Measurements from ENCODE around the gene MARCKS.

DNA sequence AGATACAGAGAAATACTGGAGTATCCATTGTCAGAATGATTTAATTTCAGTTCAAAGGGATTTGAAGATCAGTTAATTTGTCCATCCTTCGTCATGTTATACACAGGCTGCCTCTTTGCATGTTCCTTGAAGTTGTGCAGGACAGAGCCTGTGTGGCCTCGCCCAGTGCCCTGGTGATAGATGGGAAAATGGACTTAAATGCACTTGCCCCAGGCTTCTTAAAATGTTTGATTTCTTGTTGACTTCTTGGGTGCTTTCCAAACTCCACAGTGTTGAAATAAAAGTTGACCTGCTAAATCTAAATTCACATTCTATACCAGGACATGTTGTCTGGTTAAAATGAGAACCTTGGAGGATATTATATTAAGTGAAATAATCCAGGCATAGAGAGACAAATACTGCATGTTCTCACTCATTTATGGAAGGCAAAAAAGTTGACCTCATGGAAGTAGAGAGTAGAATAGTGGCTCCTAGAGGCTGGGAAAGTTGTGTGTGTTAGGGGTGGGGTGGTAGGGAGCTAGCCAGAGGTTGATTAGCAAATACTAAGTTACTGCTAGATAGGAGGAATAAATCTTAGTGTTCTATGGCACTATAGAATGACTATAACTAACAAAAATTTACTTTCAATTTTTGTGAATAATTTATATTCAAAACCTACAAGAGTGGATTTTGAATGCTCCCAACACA, 25.3 kb downstream of the MARCKS start:
- TF ChIP-seq, protein P1, sequence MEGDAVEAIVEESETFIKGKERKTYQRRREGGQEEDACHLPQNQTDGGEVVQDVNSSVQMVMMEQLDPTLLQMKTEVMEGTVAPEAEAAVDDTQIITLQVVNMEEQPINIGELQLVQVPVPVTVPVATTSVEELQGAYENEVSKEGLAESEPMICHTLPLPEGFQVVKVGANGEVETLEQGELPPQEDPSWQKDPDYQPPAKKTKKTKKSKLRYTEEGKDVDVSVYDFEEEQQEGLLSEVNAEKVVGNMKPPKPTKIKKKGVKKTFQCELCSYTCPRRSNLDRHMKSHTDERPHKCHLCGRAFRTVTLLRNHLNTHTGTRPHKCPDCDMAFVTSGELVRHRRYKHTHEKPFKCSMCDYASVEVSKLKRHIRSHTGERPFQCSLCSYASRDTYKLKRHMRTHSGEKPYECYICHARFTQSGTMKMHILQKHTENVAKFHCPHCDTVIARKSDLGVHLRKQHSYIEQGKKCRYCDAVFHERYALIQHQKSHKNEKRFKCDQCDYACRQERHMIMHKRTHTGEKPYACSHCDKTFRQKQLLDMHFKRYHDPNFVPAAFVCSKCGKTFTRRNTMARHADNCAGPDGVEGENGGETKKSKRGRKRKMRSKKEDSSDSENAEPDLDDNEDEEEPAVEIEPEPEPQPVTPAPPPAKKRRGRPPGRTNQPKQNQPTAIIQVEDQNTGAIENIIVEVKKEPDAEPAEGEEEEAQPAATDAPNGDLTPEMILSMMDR (IDR thresholded peaks at IDR 0.05): no peak; the same call in 1 of the 2 replicates
- TF ChIP-seq POLR2AphosphoS5 (IDR thresholded peaks at IDR 0.05; ENCODE audit: low read depth, low read length) (no peak), SIN3A (IDR thresholded peaks at IDR 0.05; ENCODE audit: borderline replicate concordance, insufficient read depth, low read depth, low read length) (no peak), TCF7L2 (IDR thresholded peaks at IDR 0.05; ENCODE audit: low read depth, low read length) (no peak)
- TF ChIP-seq, protein P2, sequence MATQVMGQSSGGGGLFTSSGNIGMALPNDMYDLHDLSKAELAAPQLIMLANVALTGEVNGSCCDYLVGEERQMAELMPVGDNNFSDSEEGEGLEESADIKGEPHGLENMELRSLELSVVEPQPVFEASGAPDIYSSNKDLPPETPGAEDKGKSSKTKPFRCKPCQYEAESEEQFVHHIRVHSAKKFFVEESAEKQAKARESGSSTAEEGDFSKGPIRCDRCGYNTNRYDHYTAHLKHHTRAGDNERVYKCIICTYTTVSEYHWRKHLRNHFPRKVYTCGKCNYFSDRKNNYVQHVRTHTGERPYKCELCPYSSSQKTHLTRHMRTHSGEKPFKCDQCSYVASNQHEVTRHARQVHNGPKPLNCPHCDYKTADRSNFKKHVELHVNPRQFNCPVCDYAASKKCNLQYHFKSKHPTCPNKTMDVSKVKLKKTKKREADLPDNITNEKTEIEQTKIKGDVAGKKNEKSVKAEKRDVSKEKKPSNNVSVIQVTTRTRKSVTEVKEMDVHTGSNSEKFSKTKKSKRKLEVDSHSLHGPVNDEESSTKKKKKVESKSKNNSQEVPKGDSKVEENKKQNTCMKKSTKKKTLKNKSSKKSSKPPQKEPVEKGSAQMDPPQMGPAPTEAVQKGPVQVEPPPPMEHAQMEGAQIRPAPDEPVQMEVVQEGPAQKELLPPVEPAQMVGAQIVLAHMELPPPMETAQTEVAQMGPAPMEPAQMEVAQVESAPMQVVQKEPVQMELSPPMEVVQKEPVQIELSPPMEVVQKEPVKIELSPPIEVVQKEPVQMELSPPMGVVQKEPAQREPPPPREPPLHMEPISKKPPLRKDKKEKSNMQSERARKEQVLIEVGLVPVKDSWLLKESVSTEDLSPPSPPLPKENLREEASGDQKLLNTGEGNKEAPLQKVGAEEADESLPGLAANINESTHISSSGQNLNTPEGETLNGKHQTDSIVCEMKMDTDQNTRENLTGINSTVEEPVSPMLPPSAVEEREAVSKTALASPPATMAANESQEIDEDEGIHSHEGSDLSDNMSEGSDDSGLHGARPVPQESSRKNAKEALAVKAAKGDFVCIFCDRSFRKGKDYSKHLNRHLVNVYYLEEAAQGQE (IDR thresholded peaks at IDR 0.05; ENCODE audit: insufficient read depth in 1 of 2, low read depth in 2 of 2, low read length in 1 of 2): no peak

Measured in Panc1 (cell line).